K562 (cell line): ENCODE measurements around the gene SAMD11. TPM values are rescaled to one million over a fixed set of nuclear protein-coding genes. Genes with fewer than 3 reads are reported as not detected.

Source experiments
- ATAC-seq: fragments of 200-7000 bp; cut with Tn5 transposase; 3 replicates; pipeline ENCODE4 v1.9.1; 2020; ENCODE audit warnings: moderate library complexity
- BruUV-seq: library from RNA; stranded (reverse); fragments of 400-500 nt; replicated peaks from 2 replicates; lab custom pipeline; 2021; lab: Mats Ljungman, UMichigan
- CTCF ChIA-PET: fragments of 300-600 bp; formaldehyde crosslinking; extraction: SDS; loops from one replicate; lab custom pipeline; 2021; ENCODE audit warnings: low intra/inter-chr PET ratio; lab: Yijun Ruan, JAX
- POLR2A ChIA-PET: fragments of 300-600, 350-650 bp; sonication (Branson Sonifier 250); formaldehyde crosslinking; extraction: SDS; loops from one replicate; lab custom pipeline; 2021; ENCODE audit warnings: antibody characterized with exemption, inconsistent platforms; lab: Yijun Ruan, JAX
- DNase-seq, 4 experiments: peaks; one replicate each; pipeline versions ENCODE4 v3.0.0 to v3.0.0-alpha.2; 2011 to 2018; ENCODE audit warnings: low spot score in 3 of 4, mixed read lengths in 3 of 4; ENCODE audit errors: extremely low read depth in 1 of 4
- FAIRE-seq: peaks from 2 replicates; lab custom pipeline; 2011; peaks lifted over from hg19 to GRCh38; lab: Jason Lieb, UNC
- H2AFZ ChIP-seq: 2 replicates; pipeline ENCODE4 v1.6.0; 2011; ENCODE audit warnings: low read depth, low read length, control low read depth, inconsistent platforms
- H3K27ac ChIP-seq: fragments of 200-600 bp; 3 replicates; pipeline ENCODE4 v1.8.0; 2011; ENCODE audit warnings: low read depth, mild to moderate bottlenecking, control low read depth, inconsistent platforms, low read length, moderate library complexity, mixed read lengths; ENCODE audit errors: extremely low read depth
- H3K27me3 ChIP-seq, 2 experiments: fragments of 300-600 bp in 1 of 2; 2 replicates in 1 of 2; 3 replicates in 1 of 2; pipeline versions ENCODE4 v1.6.0 to v1.8.0; 2011; ENCODE audit warnings: inconsistent platforms in 2 of 2, low read length in 2 of 2, mild to moderate bottlenecking in 1 of 2, mixed read lengths in 1 of 2, moderate library complexity in 1 of 2; ENCODE audit not compliant: control insufficient read depth in 2 of 2, insufficient read depth in 2 of 2
- H3K36me3 ChIP-seq: fragments of 300-600 bp; 3 replicates; pipeline ENCODE4 v1.8.0; 2011; ENCODE audit warnings: mild to moderate bottlenecking, low read length, inconsistent platforms; ENCODE audit not compliant: control insufficient read depth, insufficient read depth
- H3K4me1 ChIP-seq, 2 experiments: fragments of 200-600 bp in 1 of 2; replicated peaks in 1 of 2; 2 replicates in 1 of 2; 3 replicates in 1 of 2; pipeline versions ENCODE4 v1.5.1 to v1.8.0; 2011; ENCODE audit warnings: inconsistent platforms in 2 of 2, low read length in 2 of 2, mild to moderate bottlenecking in 1 of 2, mixed read lengths in 1 of 2, moderate library complexity in 1 of 2; ENCODE audit not compliant: control insufficient read depth in 2 of 2, insufficient read depth in 2 of 2
- H3K4me2 ChIP-seq: 2 replicates; pipeline ENCODE4 v1.6.1; 2011; ENCODE audit warnings: low read length, control low read depth, inconsistent platforms, mixed read lengths; ENCODE audit not compliant: insufficient read depth
- H3K4me3 ChIP-seq: fragments of 200-600 bp; sonication (generic), shearing (Covaris generic); 2 replicates; pipeline ENCODE4 v1.5.1; 2016; ENCODE audit warnings: control low read depth, inconsistent platforms
- H3K79me2 ChIP-seq: fragments of 200-600 bp; 3 replicates; pipeline ENCODE4 v1.8.0; 2011; ENCODE audit warnings: low read length, inconsistent platforms; ENCODE audit not compliant: control insufficient read depth, insufficient read depth
- H3K9ac ChIP-seq, 2 experiments: 2 replicates each; pipeline versions ENCODE4 v1.6.0 to v1.6.1; 2011; ENCODE audit warnings: low read depth in 2 of 2, low read length in 2 of 2, control low read depth in 1 of 2, inconsistent platforms in 1 of 2, mild to moderate bottlenecking in 1 of 2, mixed read lengths in 1 of 2; ENCODE audit not compliant: insufficient read depth in 1 of 2
- H3K9me1 ChIP-seq: one replicate; pipeline ENCODE4 v1.6.0; 2011; ENCODE audit warnings: inconsistent platforms, mild to moderate bottlenecking, low read length, moderate library complexity; ENCODE audit not compliant: control insufficient read depth, insufficient read depth
- H3K9me3 ChIP-seq: replicated peaks from 2 replicates; pipeline ENCODE4 v1.5.1; 2011; ENCODE audit warnings: low read depth, low read length, inconsistent platforms; ENCODE audit not compliant: control insufficient read depth, insufficient read depth
- H4K20me1 ChIP-seq: replicated peaks from 2 replicates; pipeline ENCODE4 v1.6.1; 2011; ENCODE audit warnings: low read length, inconsistent platforms, mixed read lengths; ENCODE audit not compliant: control insufficient read depth, insufficient read depth
- CBX1 ChIP-seq: sonication (generic); IDR thresholded peaks from 2 replicates; pipeline ENCODE4 v1.6.1; 2016; ENCODE audit warnings: antibody characterized with exemption, low read depth, mild to moderate bottlenecking
- CHD4 ChIP-seq: fragments of 200-600 bp; sonication (generic); IDR thresholded peaks from 3 replicates; pipeline ENCODE4 v1.6.1; 2012; ENCODE audit warnings: low read depth, mild to moderate bottlenecking, mixed read lengths, low read length, inconsistent platforms; ENCODE audit not compliant: insufficient read depth, insufficient replicate concordance, poor library complexity, severe bottlenecking
- MITF ChIP-seq: IDR thresholded peaks from 2 replicates; pipeline ENCODE4 v1.6.1; 2014; ENCODE audit warnings: antibody characterized with exemption
- MYNN ChIP-seq, 2 experiments: sonication (generic); formaldehyde crosslinking in 1 of 2; IDR thresholded peaks; 2 replicates each; pipeline versions ENCODE4 v1.5.0 to v1.6.1; 2016 to 2020; ENCODE audit warnings: antibody characterized with exemption in 1 of 2, missing genetic modification reagents in 1 of 2
- SRF ChIP-seq, 2 experiments: fragments of 250-450, 450-650 bp in 1 of 2; sonication (Bioruptor Pico) in 1 of 2; sonication (generic) in 1 of 2; formaldehyde crosslinking; IDR thresholded peaks; 2 replicates each; pipeline versions ENCODE4 v1.5.0 to v1.5.1; 2020 to 2022; ENCODE audit warnings: mild to moderate bottlenecking in 1 of 2, missing genetic modification reagents in 1 of 2
- ZNF3 ChIP-seq: fragments of 250-450 bp; sonication (Bioruptor Pico); IDR thresholded peaks from 2 replicates; pipeline ENCODE4 v1.5.0; 2021; ENCODE audit warnings: mild to moderate bottlenecking, moderate library complexity
- ZNF57 ChIP-seq: fragments of 450-650 bp; formaldehyde crosslinking; IDR thresholded peaks from 2 replicates; pipeline ENCODE4 v1.4.0; 2020; ENCODE audit warnings: mild to moderate bottlenecking, moderate library complexity
- WGBS: fragments of 100-300 bp; shearing (Covaris generic); methylation state at CpG from one replicate; pipeline ENCODE4 v1.1.6; 2016; ENCODE audit warnings: low coverage, mixed read lengths; ENCODE audit not compliant: insufficient coverage; ENCODE audit errors: missing lambda C conversion rate; 5-methylcytosine and 5-hydroxymethylcytosine counted together
- in situ Hi-C: fragments of 300-500 bp; cut with MboI; formaldehyde crosslinking; loops from 4 replicates; pipeline ENCODE4 v1.15.0; 2018; ENCODE audit warnings: inconsistent platforms, mixed read lengths
- intact Hi-C: fragments of 100-400 bp; cut with micrococcal nuclease; formaldehyde crosslinking; loops from 2 replicates; pipeline ENCODE4 v1.14.2; 2022
- polyA plus RNA-seq, 8 experiments: library from polyadenylated mRNA; depleted of rRNA in 4 of 8; stranded (reverse) in 5 of 8; unstranded in 3 of 8; fragments of >200 nt; fragmentation: Nextera tagmentation in 2 of 8; fragmentation: Illumina TruSeq in 1 of 8; extraction: Ambion mirVana in 2 of 8; extraction: Trizol in 1 of 8; gene quantifications; 2 replicates each; pipeline versions ENCODE4 v1.2.1 to v1.2.3, GENCODE V29; 2011 to 2014; ENCODE audit warnings: inconsistent platforms in 1 of 8, missing spikeins in 1 of 8
- total RNA-seq, 7 experiments: library from RNA; depleted of rRNA in 6 of 7; stranded (reverse); fragments of >200 nt in 6 of 7; fragmentation: Illumina TruSeq in 2 of 7; extraction: Trizol in 2 of 7; gene quantifications; 2 replicates each; pipeline versions ENCODE4 v1.2.1 to v1.2.3, GENCODE V29; 2011 to 2021; ENCODE audit warnings: low replicate concordance in 1 of 7
- TF ChIP-seq, protein P1 (sequence below), 2 experiments: fragments of 450-650 bp in 1 of 2; IDR thresholded peaks; 2 replicates each; pipeline ENCODE4 v1.6.1; 2011 to 2017; ENCODE audit warnings: low read depth in 2 of 2, antibody characterized with exemption in 1 of 2, borderline replicate concordance in 1 of 2, low read length in 1 of 2, mild to moderate bottlenecking in 1 of 2, mixed read lengths in 1 of 2; ENCODE audit not compliant: control insufficient read depth in 1 of 2

Gene SAMD11
- total and polyA plus RNA-seq, 9 of the 15 experiments (the other 6 are each of a cell fraction or from before 2014, with no cell fraction given), result 0.07 to 0.82 (median 0.11) TPM; not detected in 2

GRCh38 chr1:886760-887159, 37.0 kb upstream of the SAMD11 start:
- Histone ChIP-seq H3K36me3 (no peaks in the 10 kb centered on the region), H3K79me2 (no peaks in the 10 kb centered on the region), H3K4me3 (no peak overlapping the region), H4K20me1 (no peaks in the 10 kb centered on the region), H3K4me1 (no peaks in the 10 kb centered on the region), H3K4me2 (no peak overlapping the region), H3K9me1 (no peaks in the 10 kb centered on the region), H3K9ac (peak overlapping the region in 1 of 2 experiments; percentile 43; a peak in 1 of 4 replicates), H3K27ac (no peak overlapping the region), H3K9me3 (no peaks in the 10 kb centered on the region), H2AFZ (no peak overlapping the region), H3K27me3 (peaks cover 22 to 28% of the 10 kb centered on the region in 2 experiments)
- FAIRE-seq, result no peak
- CTCF ChIA-PET, result no interaction called here
- no peak for ATAC-seq
- POLR2A ChIA-PET, result no interaction called here
- in situ Hi-C loops (no loop called here), intact Hi-C loops (no loop called here)
- no TSS peak for BruUV-seq
- TF ChIP-seq ZNF3 (CRISPR knock-in tag), result no peak
- TF ChIP-seq MYNN (IDR thresholded peaks at IDR 0.05), result no peak
- no peak for TF ChIP-seq MYNN (CRISPR knock-in tag; IDR thresholded peaks at IDR 0.05)
- no peak for TF ChIP-seq MITF
- no peak for TF ChIP-seq CHD4
- no peak for TF ChIP-seq SRF (CRISPR knock-in tag; IDR thresholded peaks at IDR 0.05)
- TF ChIP-seq ZNF57 (CRISPR knock-in tag), result no peak
- no peak for TF ChIP-seq CBX1
- TF ChIP-seq, protein P1, sequence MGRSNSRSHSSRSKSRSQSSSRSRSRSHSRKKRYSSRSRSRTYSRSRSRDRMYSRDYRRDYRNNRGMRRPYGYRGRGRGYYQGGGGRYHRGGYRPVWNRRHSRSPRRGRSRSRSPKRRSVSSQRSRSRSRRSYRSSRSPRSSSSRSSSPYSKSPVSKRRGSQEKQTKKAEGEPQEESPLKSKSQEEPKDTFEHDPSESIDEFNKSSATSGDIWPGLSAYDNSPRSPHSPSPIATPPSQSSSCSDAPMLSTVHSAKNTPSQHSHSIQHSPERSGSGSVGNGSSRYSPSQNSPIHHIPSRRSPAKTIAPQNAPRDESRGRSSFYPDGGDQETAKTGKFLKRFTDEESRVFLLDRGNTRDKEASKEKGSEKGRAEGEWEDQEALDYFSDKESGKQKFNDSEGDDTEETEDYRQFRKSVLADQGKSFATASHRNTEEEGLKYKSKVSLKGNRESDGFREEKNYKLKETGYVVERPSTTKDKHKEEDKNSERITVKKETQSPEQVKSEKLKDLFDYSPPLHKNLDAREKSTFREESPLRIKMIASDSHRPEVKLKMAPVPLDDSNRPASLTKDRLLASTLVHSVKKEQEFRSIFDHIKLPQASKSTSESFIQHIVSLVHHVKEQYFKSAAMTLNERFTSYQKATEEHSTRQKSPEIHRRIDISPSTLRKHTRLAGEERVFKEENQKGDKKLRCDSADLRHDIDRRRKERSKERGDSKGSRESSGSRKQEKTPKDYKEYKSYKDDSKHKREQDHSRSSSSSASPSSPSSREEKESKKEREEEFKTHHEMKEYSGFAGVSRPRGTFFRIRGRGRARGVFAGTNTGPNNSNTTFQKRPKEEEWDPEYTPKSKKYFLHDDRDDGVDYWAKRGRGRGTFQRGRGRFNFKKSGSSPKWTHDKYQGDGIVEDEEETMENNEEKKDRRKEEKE (IDR thresholded peaks at IDR 0.05; ENCODE audit: borderline replicate concordance in 1 of 2, control insufficient read depth in 1 of 2, low read depth in 2 of 2, low read length in 1 of 2), result no peak
- WGBS, result 2% methylated on average over 11 of the region's 11 CpGs
- DNase-seq, result no peak
